ENCODE data around the gene COIL.
"Not testable (repeated sequence)": the region's sequence is repeated elsewhere in the genome, so short reads cannot be mapped to it uniquely, and the experiment has no call there.

Gene COIL

GRCh38 chr17:56960596-56961538, at the start of gene COIL:
Gene COIL (minus strand): TSS chr17:56961050. CDS start chr17:56961019, 31 bp downstream.
- DNase-seq = peak; percentile 95

DNA sequence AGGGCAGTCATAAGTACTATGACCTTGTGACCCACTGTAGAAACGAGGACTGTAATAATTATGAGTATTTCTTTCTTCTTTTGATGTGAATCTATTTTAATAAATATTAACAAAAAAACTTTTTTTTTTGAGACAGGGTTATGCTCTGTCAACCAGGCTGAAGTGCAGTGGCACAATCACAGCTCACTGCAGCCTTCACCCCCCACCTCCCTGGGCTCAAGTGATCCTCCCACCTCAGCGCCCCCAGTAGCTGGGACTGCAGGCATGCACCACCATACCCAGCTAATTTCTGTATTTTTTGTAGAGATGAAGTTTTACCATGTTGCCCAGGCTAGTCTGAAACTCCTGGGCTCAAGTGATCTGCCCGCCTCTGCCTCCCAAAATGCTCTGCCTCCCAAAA, 49.6 kb upstream of the COIL start:
- no peak for DNase-seq

GRCh38 chr17:57009737-57010445, 49.0 kb upstream of the COIL start:
- DNase-seq = peak; percentile 30

- DNase-seq = no peak
Observed at GRCh38 chr17:57008958-57009357, 48.1 kb upstream of the COIL start.

GRCh38 chr17:57006040-57006439, 45.2 kb upstream of the COIL start:
- DNase-seq = no peak

DNA sequence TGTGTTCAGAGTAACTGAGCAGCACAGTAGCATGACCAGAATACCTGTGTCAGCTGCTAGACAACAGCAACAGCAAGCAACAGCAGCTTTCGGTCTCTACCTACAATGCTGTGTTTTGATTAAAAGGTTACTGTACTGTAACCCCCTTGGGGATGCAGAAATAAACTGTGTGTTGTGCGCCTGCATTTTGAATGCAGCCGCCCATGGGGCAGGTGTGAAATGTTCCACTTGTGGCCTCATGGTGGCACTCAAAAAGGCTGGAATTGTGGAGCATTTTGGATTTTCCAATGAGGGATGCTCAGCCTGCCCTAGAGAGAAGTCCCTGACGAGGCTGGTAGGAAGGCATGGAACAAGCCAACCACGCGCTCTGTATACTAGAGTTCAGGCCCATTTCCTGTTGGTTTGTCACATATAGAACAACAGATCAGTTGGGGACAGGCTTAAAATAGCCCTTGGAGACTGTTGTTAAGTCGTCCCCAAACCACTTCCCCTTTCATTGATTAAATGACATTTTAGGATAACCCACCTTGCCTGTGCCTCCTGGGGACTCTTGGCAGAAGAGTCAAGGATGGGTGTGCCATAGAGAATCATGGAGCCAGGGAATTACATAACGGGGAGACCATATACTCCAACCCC, 44.2 kb upstream of the COIL start:
- no peak for DNase-seq

- DNase-seq = no peak
Observed at GRCh38 chr17:57002904-57003303, 42.1 kb upstream of the COIL start.

DNA sequence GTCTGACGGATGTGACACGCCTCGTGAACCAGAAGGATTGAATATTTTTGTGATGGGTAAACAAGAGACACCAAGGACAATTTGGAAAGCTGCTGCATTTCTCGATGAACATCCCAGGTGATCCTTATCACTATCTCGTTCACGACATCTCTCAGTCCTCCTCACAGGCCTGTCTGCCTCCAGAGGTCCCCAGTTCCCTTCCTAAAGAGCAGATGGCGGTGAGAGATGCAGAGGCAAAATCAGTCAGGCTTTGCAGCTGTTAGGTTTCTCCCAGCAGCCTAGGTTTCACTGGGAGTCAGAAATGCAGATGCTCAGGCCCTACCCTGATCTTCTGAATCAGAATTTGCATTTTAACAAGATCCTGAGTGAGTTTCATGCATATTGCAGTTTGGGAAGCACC, 40.7 kb upstream of the COIL start:
- no peak for DNase-seq

DNA sequence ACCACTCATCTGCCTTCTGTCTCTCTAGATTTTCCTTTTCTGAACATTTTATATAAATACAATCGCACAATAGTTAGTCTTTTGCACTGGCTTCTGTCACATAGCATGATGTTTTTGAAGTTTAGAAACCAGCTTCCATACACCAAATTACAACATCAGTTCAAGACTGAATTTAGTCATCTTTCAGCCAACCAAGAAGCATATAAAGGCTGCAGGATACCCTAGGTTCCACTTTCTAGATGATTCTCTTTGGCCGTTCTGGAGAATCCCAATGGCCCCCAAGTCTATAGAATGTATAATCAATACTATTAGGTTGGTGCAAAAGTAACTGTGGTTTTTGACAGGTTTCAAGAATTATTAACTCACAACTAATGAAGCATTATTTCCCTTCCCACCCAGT, 36.5 kb upstream of the COIL start:
- no peak for DNase-seq

DNA sequence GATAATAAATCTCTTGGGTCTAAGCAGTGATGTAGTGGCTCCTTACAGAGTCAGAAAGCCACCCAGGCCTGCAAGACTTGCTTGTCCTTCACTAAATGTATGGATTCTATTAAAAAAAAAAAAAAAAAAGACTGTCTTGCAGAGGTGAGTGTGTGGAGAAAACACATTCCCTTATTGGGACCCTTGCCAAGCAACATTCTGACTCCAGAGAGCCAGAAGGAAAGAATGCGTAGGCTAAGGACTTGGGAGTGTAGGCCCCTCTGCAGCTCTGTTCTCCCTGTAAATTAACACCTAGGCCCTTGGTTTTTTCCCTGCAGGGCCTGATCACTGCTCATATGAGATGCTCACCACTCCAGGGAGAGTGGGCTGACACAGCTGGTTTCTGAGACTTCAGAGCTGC, 34.9 kb upstream of the COIL start:
- DNase-seq = no peak

GRCh38 chr17:56994009-56994792, 33.4 kb upstream of the COIL start:
- DNase-seq = no peak

DNA sequence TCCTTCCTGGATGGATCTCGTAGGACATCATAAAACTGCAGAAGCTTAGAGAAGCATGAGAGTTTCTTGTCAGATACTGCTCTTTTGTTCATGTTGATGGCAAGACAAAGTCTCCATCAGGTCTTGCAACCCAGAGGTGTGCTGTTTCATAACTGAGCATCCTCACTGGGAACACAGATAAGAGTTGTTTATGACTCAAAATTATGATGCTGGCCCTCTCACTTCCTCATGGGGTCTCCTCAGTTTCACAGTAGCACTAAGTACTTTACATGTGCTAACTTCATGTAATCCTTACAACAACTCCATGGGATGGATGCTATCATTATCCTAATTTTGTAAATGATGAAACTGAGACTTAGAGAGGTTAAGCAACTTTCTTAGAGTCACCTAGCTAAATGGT, 31.5 kb upstream of the COIL start:
- DNase-seq = no peak

DNA sequence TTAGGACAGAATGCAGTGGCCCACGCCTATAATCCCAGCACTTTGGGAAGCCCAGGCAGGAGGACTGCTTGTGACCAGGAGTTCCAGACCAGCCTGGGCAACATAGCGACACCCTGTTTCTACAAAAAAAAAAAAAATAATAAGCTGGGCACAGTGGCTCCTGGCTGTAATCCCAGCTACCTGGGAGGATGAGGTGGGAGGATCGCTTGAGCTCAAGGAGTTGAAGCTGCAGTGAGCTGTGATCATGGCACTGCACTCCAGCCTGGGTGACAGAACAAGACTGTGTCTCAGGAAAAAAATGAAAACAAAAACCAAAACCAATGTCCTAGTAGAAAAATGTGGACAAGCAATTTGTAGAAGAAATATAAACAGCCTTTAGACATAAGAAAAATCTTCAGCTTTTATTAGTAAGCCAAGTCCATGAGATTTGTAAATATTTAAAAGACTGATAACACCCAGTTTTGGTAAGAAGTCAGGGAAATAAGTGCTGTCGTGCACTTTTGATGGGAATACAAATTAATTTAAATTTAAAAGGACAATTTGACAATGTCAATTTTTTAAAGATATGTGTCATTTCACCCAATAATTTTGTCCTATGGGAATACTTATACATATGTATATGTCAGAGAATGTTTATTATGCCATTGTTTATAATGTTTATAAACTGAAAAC, 28.2 kb upstream of the COIL start:
- DNase-seq = no peak

DNA sequence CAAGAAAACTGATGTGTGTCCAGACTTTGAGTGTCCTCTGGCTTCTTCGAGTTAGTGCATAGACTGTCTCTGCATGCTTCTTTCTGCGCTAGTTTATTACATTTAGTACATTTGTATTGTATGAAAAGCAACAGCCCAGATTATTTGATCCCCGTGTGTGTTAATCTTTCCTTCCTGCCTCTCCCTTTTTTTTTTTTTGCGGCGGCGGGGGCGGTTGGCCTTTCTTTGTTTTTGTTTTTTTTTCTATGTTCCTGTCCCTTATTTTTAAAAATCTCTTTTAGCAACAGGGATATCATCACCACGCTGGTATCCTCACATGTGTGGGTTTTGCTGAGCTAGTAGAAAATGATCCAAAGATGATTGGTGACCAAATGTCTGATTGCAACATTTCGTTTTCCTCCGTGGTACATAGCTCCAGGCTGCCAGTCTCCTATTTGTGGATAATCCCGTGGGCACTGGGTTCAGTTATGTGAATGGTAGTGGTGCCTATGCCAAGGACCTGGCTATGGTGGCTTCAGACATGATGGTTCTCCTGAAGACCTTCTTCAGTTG, 26.5 kb upstream of the COIL start:
- DNase-seq = no peak

GRCh38 chr17:56985371-56986162, 24.7 kb upstream of the COIL start:
- no peak for DNase-seq

- no peak for DNase-seq
Observed at GRCh38 chr17:56983366-56983765, 22.5 kb upstream of the COIL start.

- no peak for DNase-seq
Observed at GRCh38 chr17:56982312-56982711, 21.5 kb upstream of the COIL start.

DNA sequence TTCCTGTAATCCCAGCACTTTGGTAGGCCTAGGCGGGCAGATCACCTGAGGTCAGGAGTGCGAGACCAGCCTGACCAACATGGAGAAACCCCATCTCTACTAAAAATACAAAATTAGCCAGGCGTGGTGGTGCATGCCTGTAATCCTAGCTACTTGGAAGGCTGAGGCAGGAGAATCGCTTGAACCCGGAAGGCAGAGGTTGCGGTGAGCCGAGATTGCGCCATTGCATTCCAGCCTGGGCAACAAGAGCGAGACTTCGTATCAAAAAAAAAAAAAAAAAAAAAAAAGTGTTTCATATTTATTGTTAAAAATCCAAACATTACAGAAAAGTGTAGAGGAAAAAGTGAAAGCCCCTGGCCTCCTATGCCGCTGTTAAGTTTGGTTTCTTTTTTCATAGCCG, 19.7 kb upstream of the COIL start:
- not testable (repeated sequence) for DNase-seq

DNA sequence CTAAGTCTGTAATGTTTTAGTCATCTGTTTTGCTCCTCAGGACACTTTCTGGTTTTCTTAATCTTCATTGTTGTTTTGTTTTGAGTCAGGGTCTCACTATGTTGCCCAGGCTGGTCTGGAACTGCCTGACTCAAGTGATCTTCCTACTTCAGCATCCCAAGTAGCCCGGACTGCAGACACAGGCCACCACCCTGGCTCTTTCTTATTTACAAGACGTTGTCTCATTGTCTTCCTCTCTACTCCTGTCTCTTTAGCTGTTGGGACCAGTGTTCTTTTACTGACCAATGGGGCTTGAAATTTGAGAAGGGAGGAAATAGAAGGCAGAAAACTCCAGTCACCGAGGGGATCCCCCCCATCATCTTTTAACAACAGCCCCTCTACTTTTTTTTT, 18.2 kb upstream of the COIL start:
- DNase-seq = no peak

- DNase-seq = no peak
Observed at GRCh38 chr17:56978441-56979090, 17.7 kb upstream of the COIL start.
